ENCODE data around the gene NUDT8.
A peak's percentile ranks its signal among the peaks of the same experiment; 100 is the strongest.
"Not testable (repeated sequence)": the region's sequence is repeated elsewhere in the genome, so short reads cannot be mapped to it uniquely, and the experiment has no call there.

The NUDT8 gene

GRCh38 chr11:67629386-67630227, at the start of gene NUDT8:
TSS of gene NUDT8 (minus strand) at chr11:67629937. CDS start at chr11:67629911, 26 bp downstream.
- DNase-seq: peak; percentile 58

DNA sequence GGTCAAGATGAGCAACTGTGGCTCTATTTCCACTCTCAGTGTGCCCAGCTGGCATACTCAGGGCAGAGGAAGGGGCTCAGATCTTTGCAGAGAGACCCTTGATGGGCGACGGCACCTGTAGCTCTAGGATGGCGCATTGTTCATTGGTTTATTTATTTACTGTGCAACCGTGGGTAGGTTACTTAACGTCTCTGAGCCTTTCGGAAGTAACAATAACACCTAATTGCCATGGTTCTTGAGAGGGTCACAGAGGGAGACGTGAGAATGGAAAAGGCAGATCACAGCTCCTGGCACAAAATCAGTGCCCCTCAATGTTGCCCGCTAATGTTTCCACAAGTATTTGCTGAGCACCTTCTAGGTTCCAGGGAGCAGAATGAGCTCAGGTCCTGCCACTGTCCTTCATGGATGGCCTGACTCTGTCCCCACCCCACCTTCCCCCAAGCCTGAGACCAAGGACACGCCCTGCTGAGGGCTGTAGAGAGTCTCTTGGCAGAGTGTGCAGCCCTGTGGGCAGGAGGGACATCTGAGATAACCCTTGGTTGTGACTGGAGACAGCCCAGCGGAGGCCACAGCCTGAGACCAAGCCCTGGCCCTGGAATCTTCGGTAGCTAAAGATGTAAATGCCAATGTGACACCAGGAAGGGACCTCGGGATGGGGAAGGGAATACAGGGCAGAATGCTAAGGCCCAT, 45.5 kb upstream of the NUDT8 start:
- no peak for DNase-seq

GRCh38 chr11:67674442-67674871, 44.7 kb upstream of the NUDT8 start, which contains the start of gene ALDH3B2:
TSS of gene ALDH3B2 (minus strand) at chr11:67674623. CDS start at chr11:67666935, 7,688 bp downstream.
- DNase-seq: no peak

- no peak for DNase-seq
These were observed 44.2 kb upstream of the NUDT8 start for GRCh38 chr11:67673902-67674301.

DNA sequence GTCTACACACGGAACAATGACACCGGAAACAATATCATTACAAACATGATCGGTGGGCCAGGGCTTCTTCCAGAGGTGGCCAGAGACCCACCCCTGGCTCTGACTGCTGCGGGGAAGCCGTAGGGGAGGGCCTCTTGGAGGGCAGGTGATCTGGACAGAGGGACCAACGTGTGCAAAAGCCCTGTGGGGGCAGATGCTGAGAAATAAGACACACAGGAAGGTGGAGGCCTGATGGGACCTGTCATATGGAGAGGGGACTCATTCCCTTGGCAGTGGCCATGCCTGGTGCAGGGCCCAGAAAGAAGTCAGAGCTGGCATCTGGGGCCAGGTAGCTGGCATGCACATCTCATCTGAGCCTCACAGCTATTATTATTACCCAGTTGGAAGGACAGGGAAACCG, 43.6 kb upstream of the NUDT8 start:
- DNase-seq: no peak

GRCh38 chr11:67671211-67671520, 41.4 kb upstream of the NUDT8 start:
- no peak for DNase-seq

DNA sequence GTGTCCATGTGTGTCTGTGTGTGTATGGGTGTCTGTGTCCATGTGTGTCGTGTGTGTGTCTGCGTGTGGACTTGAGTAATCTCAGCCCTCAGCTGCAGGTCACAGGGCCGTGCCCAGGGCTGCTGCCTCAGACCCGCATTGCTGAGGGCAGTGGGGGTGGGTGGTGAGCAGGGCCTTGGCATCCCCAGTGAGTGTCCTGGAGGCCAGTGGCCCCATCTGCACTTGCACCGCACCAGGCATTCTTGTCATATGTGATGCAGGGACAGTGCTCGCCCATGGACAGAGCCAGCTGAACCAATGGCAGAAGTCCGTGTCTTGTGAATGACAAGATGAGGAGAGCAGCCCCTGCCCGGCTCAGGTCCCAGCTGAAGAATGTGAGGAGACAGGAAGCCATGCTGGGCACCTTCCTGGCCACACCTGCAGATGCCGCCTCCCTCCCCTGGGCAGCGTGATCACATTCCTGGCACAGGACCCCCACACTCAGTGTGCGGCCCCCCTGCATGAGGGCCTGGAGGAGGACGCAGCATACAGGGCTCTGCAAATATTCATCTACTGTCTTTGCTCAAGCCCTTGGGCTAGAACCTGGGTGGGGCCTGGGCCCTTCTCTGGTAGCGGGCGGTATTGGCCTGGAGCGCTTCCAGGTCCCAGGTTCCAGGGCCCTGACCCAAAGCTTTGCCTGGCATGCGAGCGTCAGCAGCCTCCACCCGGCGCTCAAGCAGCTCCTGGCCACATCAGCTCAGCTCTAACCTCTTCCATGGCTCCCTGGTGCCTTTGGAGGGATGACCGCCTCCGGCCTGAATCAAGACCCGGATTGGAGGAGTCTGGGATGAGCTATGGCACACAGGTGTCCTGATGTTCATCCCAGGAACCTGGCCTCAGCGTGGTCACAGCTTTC, 40.8 kb upstream of the NUDT8 start:
- no peak for DNase-seq

GRCh38 chr11:67668192-67668551, 38.4 kb upstream of the NUDT8 start:
- DNase-seq: no peak

DNA sequence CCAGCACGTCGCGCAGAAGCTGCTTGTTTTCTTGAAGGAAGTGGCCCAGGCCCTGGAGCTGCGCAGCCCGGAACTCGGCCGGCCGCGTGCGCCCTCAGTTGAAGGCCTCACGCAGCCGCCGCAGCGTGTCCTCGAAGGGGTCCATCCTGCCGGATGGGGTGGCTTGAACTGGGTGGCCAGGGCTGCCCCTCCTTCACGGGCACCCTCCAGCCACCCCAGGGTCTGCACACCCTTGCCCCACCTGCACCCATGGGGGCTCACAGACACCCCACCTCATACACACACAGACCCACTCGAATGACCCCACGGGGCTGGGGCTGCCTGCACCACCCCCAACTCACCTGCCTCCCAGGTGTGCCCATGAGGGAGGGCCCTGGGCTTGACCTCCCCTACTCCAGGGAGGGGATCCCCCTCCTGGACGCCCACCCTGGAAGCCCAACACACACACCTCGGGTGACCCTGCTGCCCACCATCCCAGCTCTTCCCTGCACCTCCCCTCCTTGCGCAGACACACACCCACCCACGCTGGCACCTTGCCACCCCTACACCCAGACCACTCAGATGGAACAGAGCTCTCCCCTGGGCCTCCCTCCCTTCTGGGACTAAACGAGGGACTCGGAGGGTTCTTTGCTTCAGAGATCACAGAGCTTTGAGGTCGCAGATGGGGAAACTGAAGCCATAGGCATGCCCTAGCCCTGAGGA, 37.9 kb upstream of the NUDT8 start:
- no peak for DNase-seq

DNA sequence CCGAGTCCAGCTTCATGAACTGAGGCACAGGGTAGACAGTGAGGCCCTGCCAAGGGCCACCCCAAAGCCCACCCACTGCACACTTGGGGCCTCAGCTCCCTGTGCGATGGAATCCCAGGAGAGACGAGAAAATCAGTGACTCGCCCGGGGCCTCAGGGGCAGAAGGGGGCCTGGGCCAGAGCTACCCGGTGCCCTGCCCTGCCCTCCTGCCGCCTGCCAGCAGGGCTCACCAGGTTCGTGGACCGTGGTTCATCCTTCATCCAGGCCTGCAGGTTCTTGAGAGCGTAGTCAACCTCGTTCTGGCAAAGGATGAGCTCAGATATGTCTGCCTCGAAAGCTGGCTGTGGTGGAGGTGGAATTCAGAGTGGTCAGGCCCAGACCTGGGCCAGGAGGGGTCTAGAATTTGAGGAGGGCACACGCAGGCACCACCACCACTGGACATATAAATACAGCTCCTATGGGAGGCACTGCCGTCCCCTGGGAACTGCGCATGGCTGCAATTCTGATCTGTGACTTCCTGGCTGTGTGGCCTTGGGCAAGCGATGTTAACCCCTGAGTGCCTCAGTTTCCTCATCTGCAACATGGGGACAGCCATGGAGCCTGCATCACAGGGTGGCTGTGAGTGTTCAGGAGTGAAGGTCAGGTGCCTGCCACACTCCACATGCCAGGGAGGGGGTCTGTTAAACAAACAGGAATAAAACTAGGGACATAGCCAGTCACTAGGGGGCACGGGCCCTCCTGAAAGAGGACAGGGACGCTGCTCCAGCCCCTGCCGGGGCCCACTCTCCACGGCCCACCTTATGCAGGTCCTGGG, 37.1 kb upstream of the NUDT8 start:
- no peak for DNase-seq

GRCh38 chr11:67666303-67666645, 36.5 kb upstream of the NUDT8 start:
- no peak for DNase-seq

DNA sequence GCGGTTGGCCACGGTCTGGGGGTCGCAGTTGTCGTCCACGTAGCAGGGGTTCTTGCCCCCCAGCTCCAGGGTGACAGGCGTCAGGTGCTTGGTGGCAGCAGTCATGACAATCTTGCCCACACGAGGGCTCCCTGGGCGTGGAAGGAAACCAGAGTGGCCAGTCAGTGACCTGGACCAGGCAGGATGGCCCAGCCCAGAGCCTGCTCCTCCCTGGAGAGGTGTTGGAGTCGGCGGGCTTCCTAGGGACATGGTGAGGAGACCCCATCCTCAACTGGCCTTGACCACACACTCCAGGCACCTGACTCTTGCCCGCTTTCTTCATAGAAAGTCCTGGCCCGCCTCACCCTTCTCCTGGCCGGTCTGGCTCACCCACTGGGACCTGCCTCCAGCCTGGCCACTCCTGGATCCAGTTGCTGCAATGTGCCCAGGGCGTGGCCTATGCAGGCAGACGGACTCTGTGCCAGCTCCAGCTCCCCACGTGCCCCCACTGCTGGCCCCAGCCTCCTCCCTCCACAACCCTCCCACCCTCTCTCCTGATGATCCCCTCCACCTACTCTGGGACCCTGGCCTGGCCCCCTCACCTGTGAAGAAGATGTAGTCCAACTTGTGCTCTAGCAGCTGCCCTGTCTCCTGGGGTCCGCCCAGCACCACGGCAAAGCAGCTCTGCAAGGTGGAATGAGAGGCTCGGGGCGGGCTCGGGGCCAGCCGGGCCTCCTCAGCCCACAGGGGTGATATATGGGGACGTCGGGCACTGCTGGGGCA, 36.0 kb upstream of the NUDT8 start:
- DNase-seq: no peak

GRCh38 chr11:67664696-67665540, 35.2 kb upstream of the NUDT8 start:
- DNase-seq: no peak

GRCh38 chr11:67664213-67664585, 34.5 kb upstream of the NUDT8 start:
- DNase-seq: no peak

DNA sequence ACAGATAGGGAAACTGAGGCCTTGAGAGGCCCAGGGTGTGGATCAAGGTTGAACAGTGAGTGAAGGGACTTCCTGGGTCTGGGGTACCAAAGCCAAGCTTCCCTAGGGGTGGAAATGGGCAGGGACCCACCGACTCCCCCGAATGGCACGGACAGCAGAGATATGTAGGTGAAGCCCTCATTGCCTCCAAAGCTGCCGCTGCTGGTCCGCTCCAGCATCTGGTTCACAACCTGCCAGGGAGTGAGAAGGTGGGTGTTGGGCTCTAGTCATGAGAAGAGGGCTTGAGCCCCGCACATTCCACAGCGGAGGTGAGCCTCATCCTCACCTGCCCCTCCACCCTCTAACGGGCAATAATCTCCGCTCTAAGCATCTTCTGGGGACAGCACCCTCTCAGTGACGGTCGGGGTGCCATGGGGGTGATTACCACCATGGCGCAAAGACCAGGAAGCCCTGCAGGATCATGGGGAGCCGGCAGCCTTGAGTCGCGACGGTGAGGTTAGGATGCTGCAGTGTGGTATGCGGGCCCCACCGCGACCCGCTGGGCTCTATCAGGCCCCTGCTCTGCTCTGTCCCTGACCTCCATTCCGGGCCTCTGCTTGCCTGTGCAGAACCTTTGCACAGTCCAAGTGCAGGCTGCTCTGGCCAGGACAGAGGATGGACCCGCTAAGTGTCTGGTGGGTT, 33.9 kb upstream of the NUDT8 start:
- DNase-seq: no peak

GRCh38 chr11:67662835-67663531, 33.2 kb upstream of the NUDT8 start:
- no peak for DNase-seq

- DNase-seq: no peak
These were observed 32.6 kb upstream of the NUDT8 start for GRCh38 chr11:67662142-67662834.

DNA sequence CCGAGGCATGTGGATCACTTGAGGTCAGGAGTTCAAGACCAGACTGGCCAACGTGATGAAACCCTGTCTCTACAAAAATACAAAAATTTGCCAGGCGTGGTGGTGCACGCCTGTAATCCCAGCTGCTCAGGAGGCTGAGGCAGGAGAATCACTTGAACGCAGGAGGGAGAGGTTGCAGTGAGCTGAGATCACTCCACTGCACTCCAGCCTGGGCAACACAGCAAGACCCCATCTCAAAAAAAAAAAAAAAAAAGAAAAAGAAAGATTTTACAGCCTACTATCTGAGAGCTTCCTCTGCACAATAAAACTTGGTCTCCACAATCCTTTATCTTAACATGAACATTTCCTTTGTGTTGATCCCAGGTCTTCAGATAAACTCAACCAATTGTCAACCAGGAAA, 31.0 kb upstream of the NUDT8 start:
- DNase-seq: not testable (repeated sequence)
